Keratinocyte (primary cell): ENCODE results near the gene FGFBP2. TPM values are rescaled to one million over a fixed set of nuclear protein-coding genes. Genes with fewer than 3 reads are reported as not detected.

Experiments used
- DNase-seq: peaks from one replicate; pipeline ENCODE4 v3.0.0-alpha.2; 2011; ENCODE audit warnings: low read depth, missing footprints, low spot score
- FAIRE-seq: peaks from 2 replicates; lab custom pipeline; 2011; peaks lifted over from hg19 to GRCh38; lab: Jason Lieb, UNC
- H2AFZ ChIP-seq: 2 replicates; pipeline ENCODE4 v1.6.0; 2012; ENCODE audit warnings: low read length, control low read depth, inconsistent platforms; ENCODE audit not compliant: control insufficient read depth
- H3K27ac ChIP-seq: 2 replicates; pipeline ENCODE4 v1.5.1; 2011; ENCODE audit warnings: low read length; ENCODE audit not compliant: control insufficient read depth, insufficient read depth
- H3K27me3 ChIP-seq: 3 replicates; pipeline ENCODE4 v1.6.0; 2011; ENCODE audit warnings: low read length; ENCODE audit not compliant: control insufficient read depth, insufficient read depth; ENCODE audit errors: extremely low read depth
- H3K36me3 ChIP-seq, 2 experiments: 2 replicates in 1 of 2; 3 replicates in 1 of 2; pipeline ENCODE4 v1.5.1; 2011; ENCODE audit warnings: low read length in 2 of 2, mild to moderate bottlenecking in 1 of 2; ENCODE audit not compliant: control insufficient read depth in 2 of 2, insufficient read depth in 2 of 2; ENCODE audit errors: extremely low read depth in 1 of 2
- H3K4me1 ChIP-seq: 3 replicates; pipeline ENCODE4 v1.5.1; 2011; ENCODE audit warnings: low read length; ENCODE audit not compliant: control insufficient read depth, insufficient read depth; ENCODE audit errors: extremely low read depth
- H3K4me2 ChIP-seq: 3 replicates; pipeline ENCODE4 v1.6.0; 2011; ENCODE audit warnings: low read depth, low read length; ENCODE audit not compliant: control insufficient read depth, insufficient read depth; ENCODE audit errors: extremely low read depth
- H3K4me3 ChIP-seq, 3 experiments: fragments of 200-600 bp in 1 of 3; sonication (generic) in 1 of 3; 2 replicates in 2 of 3; 3 replicates in 1 of 3; pipeline ENCODE4 v1.5.1; 2011 to 2016; ENCODE audit warnings: low read length in 3 of 3, mild to moderate bottlenecking in 3 of 3, control low read depth in 2 of 3, inconsistent platforms in 1 of 3, low read depth in 1 of 3, mixed read lengths in 1 of 3, mixed run types in 1 of 3, moderate library complexity in 1 of 3; ENCODE audit not compliant: control insufficient read depth in 2 of 3, insufficient read depth in 2 of 3; ENCODE audit errors: extremely low read depth in 1 of 3
- H3K79me2 ChIP-seq: 2 replicates; pipeline ENCODE4 v1.6.0; 2012; ENCODE audit warnings: low read length; ENCODE audit not compliant: control insufficient read depth, insufficient read depth
- H3K9ac ChIP-seq: 3 replicates; pipeline ENCODE4 v1.6.0; 2011; ENCODE audit warnings: low read length; ENCODE audit not compliant: control insufficient read depth, insufficient read depth; ENCODE audit errors: extremely low read depth
- H3K9me1 ChIP-seq: 3 replicates; pipeline ENCODE4 v1.6.0; 2011; ENCODE audit warnings: low read length; ENCODE audit not compliant: control insufficient read depth, insufficient read depth; ENCODE audit errors: extremely low read depth
- H3K9me3 ChIP-seq: 2 replicates; pipeline ENCODE4 v1.5.1; 2012; ENCODE audit warnings: low read depth, low read length; ENCODE audit not compliant: control insufficient read depth
- H4K20me1 ChIP-seq: 3 replicates; pipeline ENCODE4 v1.6.0; 2011; ENCODE audit warnings: low read length; ENCODE audit not compliant: control insufficient read depth, insufficient read depth; ENCODE audit errors: extremely low read depth
- CTCF ChIP-seq, 3 experiments: IDR thresholded peaks in 1 of 3; conservative IDR thresholded peaks in 1 of 3; optimal IDR thresholded peaks in 1 of 3; 2 replicates in 2 of 3; 3 replicates in 1 of 3; pipeline versions ENCODE3 to v1.5.1; 2011; ENCODE audit warnings: low read length in 3 of 3, mild to moderate bottlenecking in 3 of 3, moderate library complexity in 2 of 3, control low read depth in 1 of 3, inconsistent platforms in 1 of 3; ENCODE audit not compliant: insufficient read depth in 2 of 3; ENCODE audit errors: extremely low read depth in 1 of 3
- EZH2 ChIP-seq: IDR thresholded peaks from one replicate; pipeline ENCODE4 v1.6.1; 2012; ENCODE audit warnings: inconsistent platforms, mild to moderate bottlenecking, low read length, moderate library complexity
- dilution Hi-C: fragments of 300-500 bp; cut with MboI; formaldehyde crosslinking; loops from one replicate; pipeline ENCODE4 v1.7.0; 2020; ENCODE audit warnings: low sequenced_read_pairs; ENCODE audit not compliant: extremely low pct_ligation_motif_present
- polyA plus RNA-seq, 5 experiments: library from polyadenylated mRNA; depleted of rRNA in 3 of 5; stranded (reverse) in 3 of 5; stranded (forward) in 1 of 5; unstranded in 1 of 5; fragments of >200 nt; gene quantifications; 1 replicate in 1 of 5; 2 replicates in 3 of 5; 3 replicates in 1 of 5; pipeline versions ENCODE4 v1.2.1 to v1.2.3, GENCODE V29; 2011 to 2012; ENCODE audit warnings: missing spikeins in 2 of 5, low read depth in 1 of 5, low replicate concordance in 1 of 5

Gene FGFBP2
- polyA plus RNA-seq, 1 donor (not counting 4 experiments of a cell fraction or from before 2014, with no cell fraction given), result not detected

GRCh38 chr4:15944895-15945294 is 18.1 kb downstream of the FGFBP2 start:
- TF ChIP-seq EZH2 (no peak), CTCF (optimal IDR thresholded peaks at IDR 0.05 in 1 of 3, IDR thresholded peaks at IDR 0.05 in 1 of 3, conservative IDR thresholded peaks at IDR 0.05 in 1 of 3; ENCODE audit: extremely low read depth in 1 of 3, insufficient read depth in 2 of 3, low read length in 3 of 3) (no peak)
- dilution Hi-C loops, result no loop called here
- FAIRE-seq, result no peak

DNA sequence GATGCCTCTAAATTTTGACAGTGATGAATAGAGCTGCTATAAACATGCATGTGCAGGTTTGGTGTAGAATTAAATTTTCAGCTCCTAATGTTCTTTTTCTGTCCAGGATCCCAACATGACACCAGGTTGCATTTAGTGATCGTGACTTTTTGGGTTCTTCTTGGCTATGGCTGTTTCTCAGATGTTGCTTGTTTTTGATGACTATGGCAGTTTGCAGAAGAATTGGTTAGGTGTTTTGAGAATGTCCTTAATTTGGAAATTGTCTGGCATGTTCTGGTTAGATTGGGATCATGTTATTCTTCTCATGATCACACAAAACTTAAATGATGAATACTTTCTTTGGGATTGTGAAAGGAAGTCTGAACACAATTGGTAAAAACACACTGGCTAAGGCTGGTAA is 20.7 kb downstream of the FGFBP2 start:
- Histone ChIP-seq H3K27ac (no peak overlapping the region), H3K4me2 (no peak overlapping the region), H3K4me3 (no peak overlapping the region), H3K27me3 (no peaks in the 10 kb centered on the region), H4K20me1 (no peaks in the 10 kb centered on the region), H3K9me1 (no peaks in the 10 kb centered on the region), H2AFZ (no peak overlapping the region), H3K79me2 (peaks cover 9% of the 10 kb centered on the region), H3K36me3 (peaks cover 0 to 2% of the 10 kb centered on the region in 2 experiments), H3K9me3 (no peaks in the 10 kb centered on the region), H3K9ac (no peak overlapping the region), H3K4me1 (peaks cover 17% of the 10 kb centered on the region)
- dilution Hi-C loops, result no loop called here
- DNase-seq (no peak), FAIRE-seq (no peak)
- TF ChIP-seq EZH2 (no peak), CTCF (optimal IDR thresholded peaks at IDR 0.05 in 1 of 3, IDR thresholded peaks at IDR 0.05 in 1 of 3, conservative IDR thresholded peaks at IDR 0.05 in 1 of 3; ENCODE audit: extremely low read depth in 1 of 3, insufficient read depth in 2 of 3, low read length in 3 of 3) (no peak)

More at GRCh38 chr4:15944895-15945294, 18.1 kb downstream of the FGFBP2 start:
- Histone ChIP-seq H3K4me2 (no peak overlapping the region), H3K36me3 (no peaks in the 10 kb centered on the region), H3K9me3 (no peaks in the 10 kb centered on the region), H3K9me1 (no peaks in the 10 kb centered on the region), H3K9ac (no peak overlapping the region), H2AFZ (no peak overlapping the region), H3K27me3 (no peaks in the 10 kb centered on the region), H3K4me3 (no peak overlapping the region), H3K4me1 (peaks cover 5% of the 10 kb centered on the region), H3K27ac (no peak overlapping the region), H3K79me2 (no peaks in the 10 kb centered on the region), H4K20me1 (no peaks in the 10 kb centered on the region)
- no peak for DNase-seq
